Right lobe of liver (tissue), 4 donors: ENCODE data around the gene PDCD4.

Experiments
- POLR2A ChIP-seq: fragments of 450-650 bp; IDR thresholded peaks from one replicate; pipeline ENCODE4 v1.6.1; 2017; ENCODE audit warnings: antibody characterized with exemption, mild to moderate bottlenecking
- TF ChIP-seq, protein P1 (sequence below), 4 donors: fragments of 200-600 bp in 3 of 4; fragments of 450-650 bp in 1 of 4; IDR thresholded peaks; one replicate each; pipeline versions ENCODE4 v1.5.1 to v1.8.0; 2016 to 2022; ENCODE audit warnings: antibody characterized with exemption in 4 of 4, mild to moderate bottlenecking in 2 of 4
- donor health status: DM: no; HTN: no; CAD: no.
- donor health status: DM: no; HTN: no; CAD: no.
- donor health status: DM: no; HTN: yes; CAD: no.

DNA sequence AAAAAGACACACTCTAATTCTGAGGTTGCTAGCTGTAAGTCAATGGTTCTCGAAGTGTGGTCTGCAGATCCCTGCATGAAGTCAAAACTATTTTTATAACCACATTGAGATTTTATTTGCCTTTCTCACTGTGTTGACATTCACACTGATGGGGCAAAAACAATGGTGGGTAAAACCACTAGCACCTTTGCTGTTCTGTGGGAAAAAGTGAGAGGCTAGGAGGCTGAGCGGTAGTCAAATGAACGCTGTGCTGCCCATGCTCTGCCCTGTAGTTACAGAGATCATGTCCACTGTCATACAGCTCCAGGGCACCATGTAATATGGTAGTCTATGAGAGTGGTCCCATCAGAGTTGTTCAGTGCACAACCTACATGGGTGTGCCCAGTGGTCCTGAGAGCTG is 21.6 kb upstream of the PDCD4 start:
- TF ChIP-seq, protein P1, sequence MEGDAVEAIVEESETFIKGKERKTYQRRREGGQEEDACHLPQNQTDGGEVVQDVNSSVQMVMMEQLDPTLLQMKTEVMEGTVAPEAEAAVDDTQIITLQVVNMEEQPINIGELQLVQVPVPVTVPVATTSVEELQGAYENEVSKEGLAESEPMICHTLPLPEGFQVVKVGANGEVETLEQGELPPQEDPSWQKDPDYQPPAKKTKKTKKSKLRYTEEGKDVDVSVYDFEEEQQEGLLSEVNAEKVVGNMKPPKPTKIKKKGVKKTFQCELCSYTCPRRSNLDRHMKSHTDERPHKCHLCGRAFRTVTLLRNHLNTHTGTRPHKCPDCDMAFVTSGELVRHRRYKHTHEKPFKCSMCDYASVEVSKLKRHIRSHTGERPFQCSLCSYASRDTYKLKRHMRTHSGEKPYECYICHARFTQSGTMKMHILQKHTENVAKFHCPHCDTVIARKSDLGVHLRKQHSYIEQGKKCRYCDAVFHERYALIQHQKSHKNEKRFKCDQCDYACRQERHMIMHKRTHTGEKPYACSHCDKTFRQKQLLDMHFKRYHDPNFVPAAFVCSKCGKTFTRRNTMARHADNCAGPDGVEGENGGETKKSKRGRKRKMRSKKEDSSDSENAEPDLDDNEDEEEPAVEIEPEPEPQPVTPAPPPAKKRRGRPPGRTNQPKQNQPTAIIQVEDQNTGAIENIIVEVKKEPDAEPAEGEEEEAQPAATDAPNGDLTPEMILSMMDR (IDR thresholded peaks at IDR 0.05): no peak
- no peak for TF ChIP-seq POLR2A
